HepG2 (cell line): ENCODE data around the gene PRPF18. TPM values are rescaled to one million over a fixed set of nuclear protein-coding genes. Genes with fewer than 3 reads are reported as not detected.

Experiments
- ATAC-seq: fragments of 200-7000 bp; cut with Tn5 transposase; 3 replicates; pipeline ENCODE4 v1.9.1; 2020; ENCODE audit warnings: mild to moderate bottlenecking, moderate library complexity
- BruUV-seq: library from RNA; stranded (reverse); fragments of 400-500 nt; replicated peaks from 2 replicates; lab custom pipeline; 2021; lab: Mats Ljungman, UMichigan
- CTCF ChIA-PET: fragments of 300-600 bp; formaldehyde crosslinking; extraction: SDS; loops from one replicate; lab custom pipeline; 2021; ENCODE audit warnings: low total read pairs, inconsistent platforms, low intra/inter-chr PET ratio; lab: Yijun Ruan, JAX
- POLR2A ChIA-PET: fragments of 350-600 bp; sonication (Branson Sonifier 250); formaldehyde crosslinking; loops from one replicate; lab custom pipeline; 2020; ENCODE audit warnings: antibody characterized with exemption, inconsistent platforms; lab: Yijun Ruan, JAX
- DNase-seq: peaks from one replicate; pipeline ENCODE4 v3.0.0-alpha.2; 2015; ENCODE audit warnings: low spot score
- FAIRE-seq: peaks from 3 replicates; lab custom pipeline; 2011; peaks lifted over from hg19 to GRCh38; lab: Jason Lieb, UNC
- H2AFZ ChIP-seq: one replicate; pipeline ENCODE4 v1.6.1; 2011; ENCODE audit warnings: low read length, inconsistent platforms
- H3K27ac ChIP-seq: fragments of 300-600 bp; 3 replicates; pipeline ENCODE4 v1.8.0; 2011; ENCODE audit warnings: mixed run types, mild to moderate bottlenecking, mixed read lengths, low read length, inconsistent platforms; ENCODE audit not compliant: insufficient read depth; ENCODE audit errors: extremely low read length
- H3K27me3 ChIP-seq, 2 experiments: fragments of 200-600 bp in 1 of 2; 2 replicates in 1 of 2; 3 replicates in 1 of 2; pipeline versions ENCODE4 v1.6.0 to v1.8.0; 2011; ENCODE audit warnings: low read length in 2 of 2, mild to moderate bottlenecking in 2 of 2, moderate library complexity in 2 of 2, inconsistent platforms in 1 of 2; ENCODE audit not compliant: insufficient read depth in 2 of 2, control insufficient read depth in 1 of 2
- H3K36me3 ChIP-seq, 2 experiments: fragments of 200-600 bp in 1 of 2; replicated peaks in 1 of 2; 2 replicates in 1 of 2; 3 replicates in 1 of 2; pipeline versions ENCODE4 v1.5.1 to v1.8.0; 2011; ENCODE audit warnings: low read length in 2 of 2, inconsistent platforms in 1 of 2; ENCODE audit not compliant: insufficient read depth in 2 of 2, control insufficient read depth in 1 of 2
- H3K4me1 ChIP-seq: 2 replicates; pipeline ENCODE4 v1.5.1; 2012; ENCODE audit warnings: low read length, inconsistent platforms; ENCODE audit not compliant: insufficient read depth
- H3K4me2 ChIP-seq: 2 replicates; pipeline ENCODE4 v1.6.0; 2011; ENCODE audit warnings: low read depth, low read length, inconsistent platforms
- H3K4me3 ChIP-seq, 3 experiments: fragments of 200-600 bp in 1 of 3; sonication (generic), shearing (Covaris generic) in 1 of 3; replicated peaks in 1 of 3; 2 replicates each; pipeline ENCODE4 v1.5.1; 2011 to 2016; ENCODE audit warnings: low read length in 3 of 3, inconsistent platforms in 2 of 3, low read depth in 2 of 3, mild to moderate bottlenecking in 2 of 3, control low read depth in 1 of 3, mixed read lengths in 1 of 3; ENCODE audit not compliant: insufficient read depth in 1 of 3
- H3K79me2 ChIP-seq: one replicate; pipeline ENCODE4 v1.6.1; 2011; ENCODE audit warnings: low read length, inconsistent platforms; ENCODE audit not compliant: insufficient read depth
- H3K9ac ChIP-seq: 2 replicates; pipeline ENCODE4 v1.6.0; 2011; ENCODE audit warnings: mild to moderate bottlenecking, low read depth, low read length, inconsistent platforms; ENCODE audit not compliant: insufficient read depth
- H3K9me3 ChIP-seq: 2 replicates; pipeline ENCODE4 v1.5.1; 2012; ENCODE audit warnings: mild to moderate bottlenecking, low read length
- H4K20me1 ChIP-seq: 2 replicates; pipeline ENCODE4 v1.6.0; 2011; ENCODE audit warnings: inconsistent platforms, mild to moderate bottlenecking, low read length, moderate library complexity; ENCODE audit not compliant: insufficient read depth
- ARID5B ChIP-seq: IDR thresholded peaks from 2 replicates; pipeline ENCODE4 v1.4.0; 2020; ENCODE audit warnings: mild to moderate bottlenecking, missing genetic modification reagents
- ATF6 ChIP-seq: sonication (generic); formaldehyde crosslinking; conservative IDR thresholded peaks from 2 replicates; pipeline ENCODE4 v1.4.0; 2020; ENCODE audit warnings: missing genetic modification reagents
- CBX1 ChIP-seq: IDR thresholded peaks from one replicate; pipeline ENCODE4 v1.6.1; 2016; ENCODE audit warnings: antibody characterized with exemption, low read depth
- DNMT3B ChIP-seq: conservative IDR thresholded peaks from 2 replicates; pipeline ENCODE4 v1.6.1; 2016; ENCODE audit warnings: missing biosample characterization, control low read depth
- DZIP1 ChIP-seq: sonication (generic); formaldehyde crosslinking; IDR thresholded peaks from 2 replicates; pipeline ENCODE4 v1.5.0; 2020; ENCODE audit warnings: mild to moderate bottlenecking, missing genetic modification reagents
- HNF4A ChIP-seq: sonication (generic); formaldehyde crosslinking; IDR thresholded peaks from 2 replicates; pipeline ENCODE4 v1.4.0; 2020; ENCODE audit warnings: missing genetic modification reagents
- NFE2 ChIP-seq: sonication (generic); formaldehyde crosslinking; IDR thresholded peaks from 2 replicates; pipeline ENCODE4 v1.4.0; 2020; ENCODE audit warnings: missing genetic modification reagents
- RAD21 ChIP-seq: fragments of 450-650 bp; formaldehyde crosslinking; IDR thresholded peaks from 2 replicates; pipeline ENCODE4 v1.5.0; 2020; ENCODE audit warnings: mild to moderate bottlenecking
- ZFP36L2 ChIP-seq: sonication (generic); formaldehyde crosslinking; IDR thresholded peaks from 2 replicates; pipeline ENCODE4 v1.4.0; 2020; ENCODE audit warnings: missing genetic modification reagents
- ZNF484 ChIP-seq: sonication (generic); formaldehyde crosslinking; IDR thresholded peaks from 2 replicates; pipeline ENCODE4 v1.5.1; 2020; ENCODE audit warnings: mild to moderate bottlenecking, low read depth, missing genetic modification reagents, borderline replicate concordance
- ZNF572 ChIP-seq: sonication (generic); formaldehyde crosslinking; IDR thresholded peaks from 2 replicates; pipeline ENCODE4 v1.5.1; 2020; ENCODE audit warnings: mild to moderate bottlenecking, missing genetic modification reagents
- ZNF839 ChIP-seq: sonication (generic); formaldehyde crosslinking; IDR thresholded peaks from 2 replicates; pipeline ENCODE4 v1.4.0; 2020; ENCODE audit warnings: missing genetic modification reagents, mild to moderate bottlenecking, borderline replicate concordance
- WGBS: methylation state at CpG from one replicate; pipeline ENCODE4 v1.1.6; 2017; ENCODE audit warnings: low lambda C conversion rate; 5-methylcytosine and 5-hydroxymethylcytosine counted together
- in situ Hi-C: cut with HindIII; loops from 2 replicates; pipeline ENCODE4 v1.10.0; 2017; ENCODE audit warnings: low pct_unique_long_range_greater_than_20kb; ENCODE audit not compliant: extremely low pct_ligation_motif_present
- intact Hi-C: fragments of 100-400 bp; cut with micrococcal nuclease; formaldehyde crosslinking; loops from one replicate; pipeline ENCODE4 v1.10.0; 2022; ENCODE audit not compliant: unreplicated experiment
- polyA plus RNA-seq, 8 experiments: library from polyadenylated mRNA; depleted of rRNA in 3 of 8; stranded (reverse) in 7 of 8; unstranded in 1 of 8; fragments of >200 nt; fragmentation: Illumina TruSeq in 4 of 8; extraction: Trizol in 4 of 8; gene quantifications; 2 replicates each; pipeline versions ENCODE4 v1.2.1 to v1.2.3, GENCODE V29; 2011 to 2016; ENCODE audit warnings: low read depth in 4 of 8, missing spikeins in 1 of 8, mixed read lengths in 1 of 8; ENCODE audit not compliant: insufficient read depth in 1 of 8
- total RNA-seq, 5 experiments: library from RNA; depleted of rRNA; stranded (reverse); fragments of >200 nt; fragmentation: Illumina TruSeq; extraction: Trizol; gene quantifications; 2 replicates each; pipeline ENCODE4 v1.2.3, GENCODE V29; 2016; ENCODE audit warnings: low read depth in 1 of 5

The PRPF18 gene
- total and polyA plus RNA-seq, 2 of the 13 experiments (the other 11 are each of a cell fraction or from before 2014, with no cell fraction given), result 6.1 to 17.2 TPM

- Histone ChIP-seq H3K27me3 (no peaks in the 10 kb centered on the region), H3K79me2 (no peaks in the 10 kb centered on the region), H3K4me2 (no peak overlapping the region), H3K27ac (no peak overlapping the region), H4K20me1 (no peaks in the 10 kb centered on the region), H3K4me3 (no peak overlapping the region), H3K4me1 (no peaks in the 10 kb centered on the region), H2AFZ (no peak overlapping the region), H3K9ac (no peak overlapping the region), H3K9me3 (no peaks in the 10 kb centered on the region), H3K36me3 (peaks cover 6 to 18% of the 10 kb centered on the region in 2 experiments; a peak in 3 of 5 replicates)
- ChIA-PET CTCF (no interaction called here), POLR2A (no interaction called here)
- intact Hi-C loops (no loop called here), in situ Hi-C loops (no loop called here)
- DNase-seq (no peak), ATAC-seq (no peak), FAIRE-seq (no peak)
- 75% methylated on average over 4 of the region's 4 CpGs for WGBS
- TF ChIP-seq RAD21, result no peak
- no peak for TF ChIP-seq NFE2
- no peak for TF ChIP-seq DNMT3B (CRISPR knock-in tag)
- no peak for TF ChIP-seq ZNF839
- no peak for TF ChIP-seq DZIP1 (CRISPR knock-in tag)
- TF ChIP-seq ARID5B (CRISPR knock-in tag), result no peak
- TF ChIP-seq ZNF572, result no peak
- TF ChIP-seq ZFP36L2 (CRISPR knock-in tag), result no peak
- no peak for TF ChIP-seq ATF6 (CRISPR knock-in tag)
- TF ChIP-seq CBX1, result no peak
- no peak for TF ChIP-seq ZNF484
- TF ChIP-seq HNF4A (CRISPR knock-in tag), result no peak
- TSS peak; percentile 25 for BruUV-seq
Measured at GRCh38 chr10:13617116-13617515, 30.4 kb downstream of the PRPF18 start.
